K562 (cell line): Measurements from ENCODE around the gene COX18. TPM values are rescaled to one million over a fixed set of nuclear protein-coding genes. Genes with fewer than 3 reads are reported as not detected.

Experiments
- CSDE1 ChIP-seq, 2 experiments: fragments of 450-650 bp; IDR thresholded peaks; 2 replicates each; pipeline ENCODE4 v1.6.1; 2016; ENCODE audit warnings: mild to moderate bottlenecking in 1 of 2
- GTF2A2 ChIP-seq: IDR thresholded peaks from 2 replicates; pipeline ENCODE4 v1.6.1; 2016; ENCODE audit warnings: mild to moderate bottlenecking, missing genetic modification characterization, missing compliant biosample characterization
- NR2C2 ChIP-seq, 2 experiments: fragments of 200-800 bp in 1 of 2; sonication (Bioruptor generic) in 1 of 2; sonication (generic) in 1 of 2; formaldehyde crosslinking in 1 of 2; IDR thresholded peaks; 2 replicates each; pipeline versions ENCODE4 v1.6.1 to v1.8.0; 2016 to 2022; ENCODE audit warnings: mild to moderate bottlenecking in 1 of 2, missing compliant biosample characterization in 1 of 2, missing genetic modification characterization in 1 of 2, missing genetic modification reagents in 1 of 2
- SMARCB1 ChIP-seq: IDR thresholded peaks from 2 replicates; pipeline ENCODE4 v1.6.1; 2011; ENCODE audit warnings: improper control_type of control experiment, low read depth; ENCODE audit not compliant: insufficient read length
- ZNF217 ChIP-seq: sonication (generic); formaldehyde crosslinking; IDR thresholded peaks from 2 replicates; pipeline ENCODE4 v1.8.0; 2022; ENCODE audit warnings: mild to moderate bottlenecking, missing genetic modification reagents
- polyA plus RNA-seq, 8 experiments: library from polyadenylated mRNA; depleted of rRNA in 4 of 8; stranded (reverse) in 5 of 8; unstranded in 3 of 8; fragments of >200 nt; fragmentation: Nextera tagmentation in 2 of 8; fragmentation: Illumina TruSeq in 1 of 8; extraction: Ambion mirVana in 2 of 8; extraction: Trizol in 1 of 8; gene quantifications; 2 replicates each; pipeline versions ENCODE4 v1.2.1 to v1.2.3, GENCODE V29; 2011 to 2014; ENCODE audit warnings: inconsistent platforms in 1 of 8, missing spikeins in 1 of 8
- total RNA-seq, 7 experiments: library from RNA; depleted of rRNA in 6 of 7; stranded (reverse); fragments of >200 nt in 6 of 7; fragmentation: Illumina TruSeq in 2 of 7; extraction: Trizol in 2 of 7; gene quantifications; 2 replicates each; pipeline versions ENCODE4 v1.2.1 to v1.2.3, GENCODE V29; 2011 to 2021; ENCODE audit warnings: low replicate concordance in 1 of 7
- TF ChIP-seq, protein P1 (sequence below): fragments of 450-650 bp; IDR thresholded peaks from 2 replicates; pipeline ENCODE4 v1.6.1; 2017; ENCODE audit warnings: antibody characterized with exemption, mild to moderate bottlenecking
- TF ChIP-seq, protein P2 (sequence below): fragments of 200-600 bp; sonication (generic); IDR thresholded peaks from one replicate; pipeline ENCODE4 v1.6.1; 2012; ENCODE audit warnings: mild to moderate bottlenecking, low read depth, low read length, inconsistent platforms
- TF ChIP-seq, protein P3 (sequence below): fragments of 450-650 bp; IDR thresholded peaks from 2 replicates; pipeline ENCODE4 v1.6.1; 2016; ENCODE audit warnings: borderline replicate concordance

The COX18 gene
- total and polyA plus RNA-seq, 9 of the 15 experiments (the other 6 are each of a cell fraction or from before 2014, with no cell fraction given): 7.0 to 21.3 (median 14.7) TPM

DNA sequence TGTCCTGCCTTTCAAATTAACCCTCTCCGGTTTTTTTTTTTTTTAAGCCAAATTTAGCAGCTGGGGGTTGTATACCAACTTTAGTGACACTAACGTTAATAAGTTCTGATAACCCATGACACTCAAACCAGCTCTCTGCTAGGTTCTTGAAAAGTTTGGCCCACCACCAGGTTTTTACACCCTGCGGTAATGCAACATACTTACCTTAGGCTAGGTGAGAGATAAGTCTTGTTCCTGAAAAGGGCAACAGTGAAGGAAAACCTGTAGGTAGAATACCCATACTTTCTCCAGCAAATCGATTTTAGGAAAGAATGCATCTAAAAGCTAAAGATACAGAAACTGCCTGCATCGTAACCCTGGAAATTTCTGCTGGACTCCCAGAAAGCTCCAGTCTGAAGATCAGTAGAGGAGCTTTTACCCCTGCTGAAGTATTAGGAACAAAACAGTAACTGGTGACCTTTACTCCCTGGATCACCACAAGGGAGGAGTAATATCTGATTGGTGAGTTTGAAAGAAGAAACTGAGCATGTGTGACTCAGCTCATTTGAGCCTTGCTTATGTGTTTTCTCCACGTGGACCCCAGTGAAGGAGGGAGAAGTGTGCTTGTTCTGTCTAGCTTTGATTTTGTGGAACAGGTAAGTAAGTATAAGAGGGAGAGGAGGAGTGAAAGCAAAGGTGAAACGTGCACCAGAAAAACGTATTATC, 34.4 kb upstream of the COX18 start (continued):
- TF ChIP-seq, protein P1, sequence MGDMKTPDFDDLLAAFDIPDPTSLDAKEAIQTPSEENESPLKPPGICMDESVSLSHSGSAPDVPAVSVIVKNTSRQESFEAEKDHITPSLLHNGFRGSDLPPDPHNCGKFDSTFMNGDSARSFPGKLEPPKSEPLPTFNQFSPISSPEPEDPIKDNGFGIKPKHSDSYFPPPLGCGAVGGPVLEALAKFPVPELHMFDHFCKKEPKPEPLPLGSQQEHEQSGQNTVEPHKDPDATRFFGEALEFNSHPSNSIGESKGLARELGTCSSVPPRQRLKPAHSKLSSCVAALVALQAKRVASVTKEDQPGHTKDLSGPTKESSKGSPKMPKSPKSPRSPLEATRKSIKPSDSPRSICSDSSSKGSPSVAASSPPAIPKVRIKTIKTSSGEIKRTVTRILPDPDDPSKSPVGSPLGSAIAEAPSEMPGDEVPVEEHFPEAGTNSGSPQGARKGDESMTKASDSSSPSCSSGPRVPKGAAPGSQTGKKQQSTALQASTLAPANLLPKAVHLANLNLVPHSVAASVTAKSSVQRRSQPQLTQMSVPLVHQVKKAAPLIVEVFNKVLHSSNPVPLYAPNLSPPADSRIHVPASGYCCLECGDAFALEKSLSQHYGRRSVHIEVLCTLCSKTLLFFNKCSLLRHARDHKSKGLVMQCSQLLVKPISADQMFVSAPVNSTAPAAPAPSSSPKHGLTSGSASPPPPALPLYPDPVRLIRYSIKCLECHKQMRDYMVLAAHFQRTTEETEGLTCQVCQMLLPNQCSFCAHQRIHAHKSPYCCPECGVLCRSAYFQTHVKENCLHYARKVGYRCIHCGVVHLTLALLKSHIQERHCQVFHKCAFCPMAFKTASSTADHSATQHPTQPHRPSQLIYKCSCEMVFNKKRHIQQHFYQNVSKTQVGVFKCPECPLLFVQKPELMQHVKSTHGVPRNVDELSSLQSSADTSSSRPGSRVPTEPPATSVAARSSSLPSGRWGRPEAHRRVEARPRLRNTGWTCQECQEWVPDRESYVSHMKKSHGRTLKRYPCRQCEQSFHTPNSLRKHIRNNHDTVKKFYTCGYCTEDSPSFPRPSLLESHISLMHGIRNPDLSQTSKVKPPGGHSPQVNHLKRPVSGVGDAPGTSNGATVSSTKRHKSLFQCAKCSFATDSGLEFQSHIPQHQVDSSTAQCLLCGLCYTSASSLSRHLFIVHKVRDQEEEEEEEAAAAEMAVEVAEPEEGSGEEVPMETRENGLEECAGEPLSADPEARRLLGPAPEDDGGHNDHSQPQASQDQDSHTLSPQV: peak; percentile 86
- TF ChIP-seq SMARCB1: no peak
- TF ChIP-seq NR2C2 (CRISPR knock-in tag; IDR thresholded peaks at IDR 0.05): peak; percentile 36; the same call in 1 of the 2 replicates
- peak; percentile 74 for TF ChIP-seq NR2C2 (tag; IDR thresholded peaks at IDR 0.05)
- no peak for TF ChIP-seq ZNF217 (CRISPR knock-in tag)
- TF ChIP-seq CSDE1 (IDR thresholded peaks at IDR 0.05): no peak
- TF ChIP-seq, protein P2, sequence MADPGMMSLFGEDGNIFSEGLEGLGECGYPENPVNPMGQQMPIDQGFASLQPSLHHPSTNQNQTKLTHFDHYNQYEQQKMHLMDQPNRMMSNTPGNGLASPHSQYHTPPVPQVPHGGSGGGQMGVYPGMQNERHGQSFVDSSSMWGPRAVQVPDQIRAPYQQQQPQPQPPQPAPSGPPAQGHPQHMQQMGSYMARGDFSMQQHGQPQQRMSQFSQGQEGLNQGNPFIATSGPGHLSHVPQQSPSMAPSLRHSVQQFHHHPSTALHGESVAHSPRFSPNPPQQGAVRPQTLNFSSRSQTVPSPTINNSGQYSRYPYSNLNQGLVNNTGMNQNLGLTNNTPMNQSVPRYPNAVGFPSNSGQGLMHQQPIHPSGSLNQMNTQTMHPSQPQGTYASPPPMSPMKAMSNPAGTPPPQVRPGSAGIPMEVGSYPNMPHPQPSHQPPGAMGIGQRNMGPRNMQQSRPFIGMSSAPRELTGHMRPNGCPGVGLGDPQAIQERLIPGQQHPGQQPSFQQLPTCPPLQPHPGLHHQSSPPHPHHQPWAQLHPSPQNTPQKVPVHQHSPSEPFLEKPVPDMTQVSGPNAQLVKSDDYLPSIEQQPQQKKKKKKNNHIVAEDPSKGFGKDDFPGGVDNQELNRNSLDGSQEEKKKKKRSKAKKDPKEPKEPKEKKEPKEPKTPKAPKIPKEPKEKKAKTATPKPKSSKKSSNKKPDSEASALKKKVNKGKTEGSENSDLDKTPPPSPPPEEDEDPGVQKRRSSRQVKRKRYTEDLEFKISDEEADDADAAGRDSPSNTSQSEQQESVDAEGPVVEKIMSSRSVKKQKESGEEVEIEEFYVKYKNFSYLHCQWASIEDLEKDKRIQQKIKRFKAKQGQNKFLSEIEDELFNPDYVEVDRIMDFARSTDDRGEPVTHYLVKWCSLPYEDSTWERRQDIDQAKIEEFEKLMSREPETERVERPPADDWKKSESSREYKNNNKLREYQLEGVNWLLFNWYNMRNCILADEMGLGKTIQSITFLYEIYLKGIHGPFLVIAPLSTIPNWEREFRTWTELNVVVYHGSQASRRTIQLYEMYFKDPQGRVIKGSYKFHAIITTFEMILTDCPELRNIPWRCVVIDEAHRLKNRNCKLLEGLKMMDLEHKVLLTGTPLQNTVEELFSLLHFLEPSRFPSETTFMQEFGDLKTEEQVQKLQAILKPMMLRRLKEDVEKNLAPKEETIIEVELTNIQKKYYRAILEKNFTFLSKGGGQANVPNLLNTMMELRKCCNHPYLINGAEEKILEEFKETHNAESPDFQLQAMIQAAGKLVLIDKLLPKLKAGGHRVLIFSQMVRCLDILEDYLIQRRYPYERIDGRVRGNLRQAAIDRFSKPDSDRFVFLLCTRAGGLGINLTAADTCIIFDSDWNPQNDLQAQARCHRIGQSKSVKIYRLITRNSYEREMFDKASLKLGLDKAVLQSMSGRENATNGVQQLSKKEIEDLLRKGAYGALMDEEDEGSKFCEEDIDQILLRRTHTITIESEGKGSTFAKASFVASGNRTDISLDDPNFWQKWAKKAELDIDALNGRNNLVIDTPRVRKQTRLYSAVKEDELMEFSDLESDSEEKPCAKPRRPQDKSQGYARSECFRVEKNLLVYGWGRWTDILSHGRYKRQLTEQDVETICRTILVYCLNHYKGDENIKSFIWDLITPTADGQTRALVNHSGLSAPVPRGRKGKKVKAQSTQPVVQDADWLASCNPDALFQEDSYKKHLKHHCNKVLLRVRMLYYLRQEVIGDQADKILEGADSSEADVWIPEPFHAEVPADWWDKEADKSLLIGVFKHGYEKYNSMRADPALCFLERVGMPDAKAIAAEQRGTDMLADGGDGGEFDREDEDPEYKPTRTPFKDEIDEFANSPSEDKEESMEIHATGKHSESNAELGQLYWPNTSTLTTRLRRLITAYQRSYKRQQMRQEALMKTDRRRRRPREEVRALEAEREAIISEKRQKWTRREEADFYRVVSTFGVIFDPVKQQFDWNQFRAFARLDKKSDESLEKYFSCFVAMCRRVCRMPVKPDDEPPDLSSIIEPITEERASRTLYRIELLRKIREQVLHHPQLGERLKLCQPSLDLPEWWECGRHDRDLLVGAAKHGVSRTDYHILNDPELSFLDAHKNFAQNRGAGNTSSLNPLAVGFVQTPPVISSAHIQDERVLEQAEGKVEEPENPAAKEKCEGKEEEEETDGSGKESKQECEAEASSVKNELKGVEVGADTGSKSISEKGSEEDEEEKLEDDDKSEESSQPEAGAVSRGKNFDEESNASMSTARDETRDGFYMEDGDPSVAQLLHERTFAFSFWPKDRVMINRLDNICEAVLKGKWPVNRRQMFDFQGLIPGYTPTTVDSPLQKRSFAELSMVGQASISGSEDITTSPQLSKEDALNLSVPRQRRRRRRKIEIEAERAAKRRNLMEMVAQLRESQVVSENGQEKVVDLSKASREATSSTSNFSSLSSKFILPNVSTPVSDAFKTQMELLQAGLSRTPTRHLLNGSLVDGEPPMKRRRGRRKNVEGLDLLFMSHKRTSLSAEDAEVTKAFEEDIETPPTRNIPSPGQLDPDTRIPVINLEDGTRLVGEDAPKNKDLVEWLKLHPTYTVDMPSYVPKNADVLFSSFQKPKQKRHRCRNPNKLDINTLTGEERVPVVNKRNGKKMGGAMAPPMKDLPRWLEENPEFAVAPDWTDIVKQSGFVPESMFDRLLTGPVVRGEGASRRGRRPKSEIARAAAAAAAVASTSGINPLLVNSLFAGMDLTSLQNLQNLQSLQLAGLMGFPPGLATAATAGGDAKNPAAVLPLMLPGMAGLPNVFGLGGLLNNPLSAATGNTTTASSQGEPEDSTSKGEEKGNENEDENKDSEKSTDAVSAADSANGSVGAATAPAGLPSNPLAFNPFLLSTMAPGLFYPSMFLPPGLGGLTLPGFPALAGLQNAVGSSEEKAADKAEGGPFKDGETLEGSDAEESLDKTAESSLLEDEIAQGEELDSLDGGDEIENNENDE: no peak
- TF ChIP-seq GTF2A2 (tag): no peak
- TF ChIP-seq, protein P3, sequence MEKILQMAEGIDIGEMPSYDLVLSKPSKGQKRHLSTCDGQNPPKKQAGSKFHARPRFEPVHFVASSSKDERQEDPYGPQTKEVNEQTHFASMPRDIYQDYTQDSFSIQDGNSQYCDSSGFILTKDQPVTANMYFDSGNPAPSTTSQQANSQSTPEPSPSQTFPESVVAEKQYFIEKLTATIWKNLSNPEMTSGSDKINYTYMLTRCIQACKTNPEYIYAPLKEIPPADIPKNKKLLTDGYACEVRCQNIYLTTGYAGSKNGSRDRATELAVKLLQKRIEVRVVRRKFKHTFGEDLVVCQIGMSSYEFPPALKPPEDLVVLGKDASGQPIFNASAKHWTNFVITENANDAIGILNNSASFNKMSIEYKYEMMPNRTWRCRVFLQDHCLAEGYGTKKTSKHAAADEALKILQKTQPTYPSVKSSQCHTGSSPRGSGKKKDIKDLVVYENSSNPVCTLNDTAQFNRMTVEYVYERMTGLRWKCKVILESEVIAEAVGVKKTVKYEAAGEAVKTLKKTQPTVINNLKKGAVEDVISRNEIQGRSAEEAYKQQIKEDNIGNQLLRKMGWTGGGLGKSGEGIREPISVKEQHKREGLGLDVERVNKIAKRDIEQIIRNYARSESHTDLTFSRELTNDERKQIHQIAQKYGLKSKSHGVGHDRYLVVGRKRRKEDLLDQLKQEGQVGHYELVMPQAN: no peak
